Islet precursor cell (in vitro differentiated cells): ENCODE results near the gene PPIL4.
"Not testable (repeated sequence)": the region's sequence is repeated elsewhere in the genome, so short reads cannot be mapped to it uniquely, and the experiment has no call there.

Experiments
- DNase-seq: peaks from one replicate; pipeline ENCODE4 v3.0.0-alpha.2; 2018

Gene PPIL4

GRCh38 chr6:149482545-149483333 lies 63.1 kb downstream of the PPIL4 start:
- DNase-seq = no peak

DNA sequence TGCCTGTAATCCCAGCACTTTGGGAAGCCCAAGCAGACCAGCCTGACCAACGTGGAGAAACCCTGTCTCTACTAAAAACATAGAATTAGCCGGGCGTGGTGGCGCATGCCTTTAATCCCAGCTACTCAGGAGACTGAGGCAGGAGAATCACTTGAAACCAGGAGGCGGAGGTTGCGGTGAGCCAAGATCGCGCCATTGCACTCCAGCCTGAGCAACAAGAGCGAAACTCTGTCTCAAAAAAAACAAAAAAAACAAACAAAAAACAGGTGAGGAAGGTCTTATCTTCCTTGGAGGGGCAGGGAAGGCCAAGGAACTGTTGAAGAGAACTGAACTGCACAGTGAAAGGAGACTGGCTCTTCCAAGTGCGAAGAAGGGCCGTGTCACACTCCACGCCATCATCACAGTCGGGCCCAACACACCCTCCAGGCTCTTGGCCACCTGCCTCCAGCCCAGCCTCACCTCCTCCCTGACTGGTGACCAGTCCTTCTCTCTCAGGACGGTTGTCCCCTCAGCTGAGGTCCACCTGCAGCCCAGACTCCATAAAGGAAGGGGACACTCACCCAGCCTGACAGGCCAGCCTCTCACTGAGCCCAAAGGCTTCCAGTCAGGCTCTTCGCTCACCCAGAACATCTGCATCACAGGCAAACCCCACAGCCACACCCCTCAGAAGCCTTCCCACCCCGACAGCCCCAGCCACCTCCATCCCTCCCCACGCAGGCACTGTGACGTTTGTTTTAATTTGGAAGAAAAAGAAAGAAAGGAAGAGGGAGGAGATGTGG lies 65.2 kb downstream of the PPIL4 start:
- peak; percentile 46 for DNase-seq

- DNase-seq = no peak
Measured at GRCh38 chr6:149478631-149479314, 67.1 kb downstream of the PPIL4 start.

DNA sequence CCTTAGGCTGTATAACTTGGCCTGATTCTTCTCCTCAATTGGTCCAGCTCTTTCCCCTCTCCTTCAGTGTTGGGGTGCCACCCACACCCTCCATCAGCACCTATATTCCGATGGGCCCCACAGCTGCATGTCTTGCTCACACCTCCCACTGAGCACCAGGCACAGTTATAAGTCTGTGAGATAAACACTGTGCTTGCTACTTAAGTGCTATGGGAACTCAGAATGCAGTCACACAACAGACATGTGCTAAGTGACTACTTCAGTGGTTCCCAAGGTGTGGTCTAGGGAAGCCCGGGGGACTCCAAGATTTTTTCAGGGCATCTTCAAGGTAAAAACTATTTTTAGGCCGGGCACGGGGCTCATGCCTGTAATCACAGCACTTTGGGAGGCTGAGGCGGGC lies 68.3 kb downstream of the PPIL4 start:
- DNase-seq = no peak

- DNase-seq = no peak
Measured at GRCh38 chr6:149476789-149477455, 68.9 kb downstream of the PPIL4 start.

- DNase-seq = no peak
Measured at GRCh38 chr6:149474108-149474935, 71.5 kb downstream of the PPIL4 start.

GRCh38 chr6:149473080-149474052 lies 72.5 kb downstream of the PPIL4 start:
- DNase-seq = no peak

DNA sequence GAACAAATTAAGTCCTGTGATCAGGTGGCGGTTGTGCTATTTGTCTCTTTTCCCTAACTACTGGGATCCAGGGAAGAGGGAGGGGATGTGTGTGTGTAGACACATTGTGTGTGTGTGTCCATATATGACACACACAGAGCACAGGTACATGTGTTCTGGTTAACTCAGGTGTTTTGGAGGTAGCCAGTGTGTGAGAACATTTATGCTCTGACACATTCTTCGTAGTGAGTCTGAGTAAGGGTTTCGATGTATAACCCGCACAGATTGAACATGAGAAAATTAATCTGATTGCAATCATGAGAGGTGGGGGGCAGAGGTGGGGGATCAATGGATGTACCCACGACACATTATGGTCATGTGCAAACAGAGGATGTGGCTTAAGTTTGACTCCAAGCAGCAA lies 73.6 kb downstream of the PPIL4 start:
- DNase-seq = no peak

DNA sequence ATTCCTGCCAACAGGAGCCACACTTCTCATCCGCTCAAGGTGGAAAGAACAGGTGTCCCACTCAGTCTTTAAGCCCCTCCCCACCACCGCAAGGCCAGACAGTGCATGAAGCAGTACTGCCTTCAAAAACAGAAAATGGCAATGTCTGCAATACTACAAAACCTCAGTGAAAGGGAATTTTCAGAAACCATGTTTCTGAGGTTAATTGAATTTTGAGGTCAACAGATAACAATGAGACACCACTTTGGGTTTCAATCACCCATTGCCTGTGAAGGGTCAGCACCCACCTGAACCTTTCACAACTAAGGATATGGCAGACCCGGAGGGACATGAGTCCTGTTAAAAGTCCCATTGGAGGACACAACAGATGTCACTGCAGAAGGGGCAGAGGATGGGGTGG lies 74.0 kb downstream of the PPIL4 start:
- no peak for DNase-seq

DNA sequence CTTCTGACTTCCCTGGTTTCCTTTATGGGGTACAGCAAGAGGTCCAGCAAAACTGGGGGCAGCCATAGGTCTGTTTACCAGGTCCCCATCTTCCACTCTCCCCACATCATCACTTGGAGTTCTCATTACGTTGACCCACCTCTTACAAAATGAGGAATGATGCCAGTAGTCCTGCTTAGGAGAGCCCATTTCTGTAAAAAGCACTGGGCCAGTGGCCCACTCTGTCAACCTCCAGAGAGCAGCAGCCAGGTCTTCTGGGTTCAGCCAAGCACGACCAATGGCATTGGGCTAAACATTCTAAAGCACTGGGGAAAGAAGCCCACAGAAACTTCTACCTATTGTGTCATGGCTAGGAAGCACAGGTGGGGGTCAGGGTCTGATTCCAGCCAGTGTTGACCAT lies 74.9 kb downstream of the PPIL4 start:
- DNase-seq = no peak

DNA sequence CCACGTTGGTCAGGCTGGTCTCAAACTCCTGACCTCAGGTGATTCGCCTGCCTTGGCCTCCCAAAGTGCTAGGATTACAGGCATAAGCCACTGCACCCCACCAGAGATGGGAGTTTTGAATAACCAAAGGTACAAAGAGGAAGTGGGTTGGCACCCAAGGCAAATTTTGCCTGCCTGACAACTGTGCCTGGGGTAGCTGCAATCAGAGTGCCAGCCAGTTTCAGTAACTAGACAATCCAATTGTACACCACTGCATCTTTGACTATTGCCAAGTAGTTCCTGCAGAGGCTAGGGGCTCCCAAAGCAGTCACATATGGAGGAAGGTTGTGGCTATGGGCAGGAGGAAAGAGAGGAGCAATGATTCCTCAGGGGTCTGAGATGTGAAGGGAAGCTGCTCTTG lies 77.7 kb downstream of the PPIL4 start:
- DNase-seq = no peak

DNA sequence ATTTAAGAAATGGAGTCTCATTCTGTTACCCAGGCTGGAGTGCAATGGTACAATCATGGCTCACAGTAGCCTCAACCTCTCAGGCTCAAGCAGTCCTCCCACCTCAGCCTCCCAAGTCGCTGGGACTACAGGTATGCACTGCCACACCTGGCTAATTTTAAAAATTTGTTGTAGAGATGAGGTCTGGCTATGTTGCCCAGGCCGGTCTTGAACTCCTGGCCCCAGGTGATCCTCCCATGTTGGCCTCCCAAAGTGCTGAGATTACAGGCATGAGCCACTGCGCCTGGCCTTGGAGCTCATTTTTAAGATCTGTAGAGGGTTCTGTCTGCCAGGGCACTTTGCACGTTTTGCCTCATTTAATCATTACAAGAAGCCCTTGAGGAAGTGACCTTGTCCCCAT lies 78.6 kb downstream of the PPIL4 start:
- DNase-seq = no peak

DNA sequence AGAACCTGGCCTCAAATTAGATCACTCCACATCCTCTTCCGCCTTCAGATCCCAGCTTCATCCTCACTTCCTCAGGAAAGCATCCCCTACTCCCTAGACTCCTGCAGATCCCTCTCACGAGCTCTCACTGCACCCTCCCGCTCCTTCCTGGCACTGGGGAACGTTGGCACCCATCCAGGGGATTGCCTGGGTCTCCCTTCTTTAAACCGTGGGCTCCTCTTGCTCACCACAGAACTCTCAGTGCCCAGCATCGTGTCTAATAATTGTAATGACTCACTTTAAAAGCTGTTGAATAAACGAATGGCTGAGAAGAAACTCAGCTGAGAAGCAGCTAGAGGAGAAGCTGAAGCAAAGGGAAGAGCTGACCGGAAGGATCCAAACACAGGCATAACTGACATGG lies 81.4 kb downstream of the PPIL4 start:
- no peak for DNase-seq

GRCh38 chr6:149463781-149464180 lies 82.1 kb downstream of the PPIL4 start:
- DNase-seq = no peak

- not testable (repeated sequence) for DNase-seq
Measured at GRCh38 chr6:149462712-149463111, 83.1 kb downstream of the PPIL4 start.

DNA sequence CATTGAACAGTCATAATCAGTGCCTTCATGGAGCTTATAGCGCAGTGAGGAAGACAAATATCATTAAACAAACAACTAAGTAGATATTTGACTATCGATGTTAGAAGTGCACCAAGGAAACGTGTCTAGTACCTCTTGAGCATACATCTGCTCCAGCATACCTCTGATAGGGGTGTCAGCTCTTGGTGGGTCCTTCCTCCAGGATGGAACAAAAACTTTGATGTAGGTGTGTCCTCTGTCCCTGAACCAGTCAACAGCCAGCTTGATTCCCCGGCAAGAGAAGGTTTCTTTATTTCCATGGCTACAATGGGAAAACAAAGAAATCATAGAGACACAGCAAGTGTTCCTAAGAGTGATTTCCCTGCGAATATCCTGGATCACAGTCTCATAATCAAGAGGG lies 84.2 kb downstream of the PPIL4 start:
- DNase-seq = no peak

GRCh38 chr6:149460249-149460648 lies 85.6 kb downstream of the PPIL4 start:
- not testable (repeated sequence) for DNase-seq

- DNase-seq = no peak
Measured at GRCh38 chr6:149459761-149460160, 86.1 kb downstream of the PPIL4 start.

DNA sequence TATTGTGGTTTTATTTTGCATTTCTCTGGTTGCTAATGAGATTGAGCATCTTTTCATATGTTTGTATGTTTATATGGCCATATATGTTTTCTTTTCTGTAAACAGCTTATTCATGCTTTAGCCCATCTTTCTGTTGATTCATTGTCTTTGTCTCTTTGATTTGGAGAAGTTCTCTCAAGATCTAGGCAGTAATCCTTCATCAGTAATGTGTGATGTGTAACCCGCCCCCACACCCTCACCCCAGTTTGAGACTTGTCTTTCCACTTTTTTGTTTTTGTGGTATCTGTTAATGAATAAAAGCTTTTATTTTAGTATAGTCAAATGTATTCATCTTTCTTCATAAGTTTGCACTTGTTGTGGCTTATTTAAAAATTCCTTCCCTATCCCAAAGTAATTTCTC lies 87.0 kb downstream of the PPIL4 start:
- DNase-seq = no peak

DNA sequence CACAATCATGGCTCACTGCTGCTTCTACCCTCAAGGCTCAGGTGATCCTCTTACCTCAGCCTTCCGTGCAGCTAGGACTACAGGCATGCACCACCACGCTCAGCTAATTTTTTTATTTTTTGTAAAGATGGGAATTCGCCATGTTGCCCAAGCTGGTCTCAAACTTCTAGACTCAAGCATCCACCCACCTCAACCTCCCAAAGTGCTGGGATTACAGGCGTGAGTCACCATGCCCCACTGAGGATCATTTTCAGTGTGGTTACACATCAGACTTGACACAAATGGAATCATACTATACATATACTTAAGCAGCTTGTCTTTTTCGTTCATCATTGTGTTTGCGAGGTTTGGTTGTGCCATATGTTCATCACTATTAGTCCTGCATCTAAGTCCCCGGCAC lies 87.6 kb downstream of the PPIL4 start:
- DNase-seq = no peak

GRCh38 chr6:149457316-149457884 lies 88.4 kb downstream of the PPIL4 start:
- DNase-seq = no peak
